Endothelial cell of umbilical vein (primary cell): ENCODE data around the gene L2HGDH. TPM values are rescaled to one million over a fixed set of nuclear protein-coding genes. Genes with fewer than 3 reads are reported as not detected.

Experiments
- BruUV-seq: library from RNA; stranded (reverse); fragments of 400-500 nt; replicated peaks from 2 replicates; lab custom pipeline; 2021; lab: Mats Ljungman, UMichigan
- CTCF ChIA-PET: fragments of 300-600, 350-600 bp; sonication (Branson Sonifier 250); formaldehyde crosslinking; loops from one replicate; lab custom pipeline; 2021; ENCODE audit warnings: antibody characterized with exemption, inconsistent platforms; lab: Charles Lee
- POLR2A ChIA-PET: fragments of 300-600, 350-600 bp; sonication (Branson Sonifier 250); formaldehyde crosslinking; loops from one replicate; lab custom pipeline; 2021; ENCODE audit warnings: antibody characterized with exemption, inconsistent platforms; lab: Charles Lee
- DNase-seq: peaks from one replicate; pipeline ENCODE4 v3.0.0-alpha.2; 2011; ENCODE audit warnings: low read depth, low spot score
- FAIRE-seq: peaks from 2 replicates; lab custom pipeline; 2011; peaks lifted over from hg19 to GRCh38; lab: Jason Lieb, UNC
- H2AFZ ChIP-seq: 2 replicates; pipeline ENCODE4 v1.6.0; 2012; ENCODE audit warnings: low read depth, low read length, control low read depth, inconsistent platforms
- H3K27ac ChIP-seq: 2 replicates; pipeline ENCODE4 v1.5.1; 2011; ENCODE audit warnings: low read depth, mild to moderate bottlenecking, control low read depth, low read length, moderate library complexity; ENCODE audit not compliant: insufficient read depth
- H3K27me3 ChIP-seq, 2 experiments: 2 replicates each; pipeline versions ENCODE4 v1.6.0 to v1.6.1; 2011; ENCODE audit warnings: low read length in 2 of 2, mixed read lengths in 1 of 2; ENCODE audit not compliant: control insufficient read depth in 2 of 2, insufficient read depth in 2 of 2
- H3K36me3 ChIP-seq, 2 experiments: 2 replicates in 1 of 2; 3 replicates in 1 of 2; pipeline ENCODE4 v1.5.1; 2011; ENCODE audit warnings: low read length in 2 of 2, mild to moderate bottlenecking in 1 of 2, moderate library complexity in 1 of 2; ENCODE audit not compliant: control insufficient read depth in 2 of 2, insufficient read depth in 2 of 2; ENCODE audit errors: extremely low read depth in 1 of 2
- H3K4me1 ChIP-seq: 3 replicates; pipeline ENCODE4 v1.5.1; 2011; ENCODE audit warnings: mild to moderate bottlenecking, low read length; ENCODE audit not compliant: control insufficient read depth, insufficient read depth; ENCODE audit errors: extremely low read depth
- H3K4me2 ChIP-seq: 2 replicates; pipeline ENCODE4 v1.6.1; 2011; ENCODE audit warnings: low read length, control low read depth, mixed read lengths; ENCODE audit not compliant: insufficient read depth
- H3K4me3 ChIP-seq, 3 experiments: fragments of 200-600 bp in 1 of 3; sonication (generic), shearing (Covaris generic) in 1 of 3; replicated peaks in 1 of 3; 2 replicates each; pipeline ENCODE4 v1.5.1; 2011 to 2016; ENCODE audit warnings: control low read depth in 3 of 3, low read length in 3 of 3, mild to moderate bottlenecking in 2 of 3, inconsistent platforms in 1 of 3, low read depth in 1 of 3, moderate library complexity in 1 of 3; ENCODE audit not compliant: insufficient read depth in 1 of 3
- H3K79me2 ChIP-seq: 2 replicates; pipeline ENCODE4 v1.6.0; 2012; ENCODE audit warnings: low read length, inconsistent platforms; ENCODE audit not compliant: control insufficient read depth, insufficient read depth
- H3K9ac ChIP-seq: replicated peaks from 2 replicates; pipeline ENCODE3; 2011; ENCODE audit warnings: low read length, control low read depth; ENCODE audit not compliant: insufficient read depth; ENCODE audit errors: extremely low read depth
- H3K9me1 ChIP-seq: replicated peaks from 3 replicates; pipeline ENCODE4 v1.6.0; 2011; ENCODE audit warnings: mild to moderate bottlenecking, low read length; ENCODE audit not compliant: control insufficient read depth, insufficient read depth; ENCODE audit errors: extremely low read depth
- H3K9me3 ChIP-seq: replicated peaks from 2 replicates; pipeline ENCODE4 v1.5.1; 2012; ENCODE audit warnings: low read length, inconsistent platforms; ENCODE audit not compliant: control insufficient read depth, insufficient read depth
- H4K20me1 ChIP-seq: replicated peaks from 2 replicates; pipeline ENCODE3; 2011; ENCODE audit warnings: mild to moderate bottlenecking, low read length; ENCODE audit not compliant: control insufficient read depth, insufficient read depth; ENCODE audit errors: extremely low read depth
- EZH2 ChIP-seq: IDR thresholded peaks from 2 replicates; pipeline ENCODE4 v1.6.1; 2012; ENCODE audit warnings: borderline replicate concordance, low read depth, mild to moderate bottlenecking, moderate library complexity, low read length, inconsistent platforms; ENCODE audit not compliant: severe bottlenecking
- FOS ChIP-seq: IDR thresholded peaks from 2 replicates; pipeline ENCODE4 v1.6.1; 2011; ENCODE audit warnings: mild to moderate bottlenecking, low read length, moderate library complexity, borderline replicate concordance; ENCODE audit not compliant: insufficient read depth
- GATA2 ChIP-seq: IDR thresholded peaks from 2 replicates; pipeline ENCODE4 v1.7.0; 2011; ENCODE audit warnings: low read depth, mild to moderate bottlenecking, moderate library complexity, mixed read lengths, low read length; ENCODE audit not compliant: insufficient read length, insufficient read depth
- JUN ChIP-seq: IDR thresholded peaks from 2 replicates; pipeline ENCODE4 v1.6.1; 2011; ENCODE audit warnings: borderline replicate concordance, low read depth; ENCODE audit not compliant: insufficient read length, insufficient read depth
- MYC ChIP-seq: IDR thresholded peaks from one replicate; pipeline ENCODE4 v1.6.1; 2011; ENCODE audit warnings: mild to moderate bottlenecking, low read depth, low read length
- POLR2A ChIP-seq: IDR thresholded peaks from 2 replicates; pipeline ENCODE4 v1.6.1; 2012; ENCODE audit warnings: low read depth, mild to moderate bottlenecking, control low read depth, low read length
- POLR2AphosphoS5 ChIP-seq: IDR thresholded peaks from 2 replicates; pipeline ENCODE4 v1.6.1; 2012; ENCODE audit warnings: low read depth, mild to moderate bottlenecking, control low read depth, low read length, moderate library complexity; ENCODE audit not compliant: insufficient read depth
- dilution Hi-C: fragments of 300-500 bp; cut with MboI; formaldehyde crosslinking; loops from one replicate; pipeline ENCODE4 v1.15.0; 2019; ENCODE audit warnings: low sequenced_read_pairs; ENCODE audit not compliant: extremely low pct_ligation_motif_present
- intact Hi-C: fragments of 100-400 bp; cut with micrococcal nuclease; formaldehyde crosslinking; loops from one replicate; pipeline ENCODE4 v1.10.0; 2022
- polyA plus RNA-seq, 4 experiments: library from polyadenylated mRNA; depleted of rRNA in 3 of 4; stranded (reverse) in 3 of 4; unstranded in 1 of 4; fragments of >200 nt; gene quantifications; 2 replicates each; pipeline versions ENCODE4 v1.2.1 to v1.2.3, GENCODE V29; 2011 to 2012; ENCODE audit warnings: missing spikeins in 1 of 4
- total RNA-seq: library from RNA; stranded (reverse); gene quantifications from 2 replicates; pipeline ENCODE4 v1.2.3, GENCODE V29; 2021
- TF ChIP-seq, protein P1 (sequence below): IDR thresholded peaks from 2 replicates; pipeline ENCODE4 v1.6.1; 2011; ENCODE audit not compliant: insufficient read depth, insufficient read length
- TF ChIP-seq, protein P2 (sequence below), 2 donors: IDR thresholded peaks; 1 replicate in 1 of 2; 2 replicates in 1 of 2; pipeline ENCODE4 v1.5.1; 2011; ENCODE audit warnings: low read length in 2 of 2, mild to moderate bottlenecking in 2 of 2, moderate library complexity in 2 of 2, control low read depth in 1 of 2, inconsistent platforms in 1 of 2, low read depth in 1 of 2; ENCODE audit not compliant: insufficient read depth in 1 of 2; ENCODE audit errors: extremely low read depth in 1 of 2

L2HGDH gene
- total and polyA plus RNA-seq, 2 donors (not counting 3 experiments of a cell fraction or from before 2014, with no cell fraction given): 2.5 to 5.3 TPM

DNA sequence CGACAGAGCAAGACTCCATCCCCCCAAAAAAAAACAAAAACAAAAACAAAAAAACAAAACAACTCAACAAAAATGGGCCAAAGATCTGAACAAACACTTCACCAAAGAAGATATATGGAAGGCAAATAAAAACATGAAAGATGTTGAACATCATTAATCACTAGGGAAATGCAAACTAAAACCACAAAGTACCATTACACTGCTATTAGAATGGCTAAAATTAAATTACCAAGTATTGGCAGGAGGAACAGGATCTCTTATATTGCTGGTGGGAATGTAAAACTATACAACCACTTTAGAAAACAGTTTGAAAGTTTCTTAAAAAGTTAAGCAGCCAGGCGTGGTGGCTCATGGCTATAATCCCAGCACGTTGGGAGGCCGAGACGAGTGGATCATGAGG, 93.5 kb downstream of the L2HGDH start:
- BruUV-seq: no TSS peak
- no peaks in the 10 kb centered on the region for H3K9me1 ChIP-seq
- no peaks in the 10 kb centered on the region for H3K27me3 ChIP-seq
- FAIRE-seq: no peak
- ChIA-PET POLR2A (no interaction called here), CTCF (no interaction called here)
- no peaks in the 10 kb centered on the region for H3K9me3 ChIP-seq
- H2AFZ ChIP-seq: no peak overlapping the region
- H3K4me2 ChIP-seq: no peak overlapping the region
- peaks cover 12% of the 10 kb centered on the region for H4K20me1 ChIP-seq
- DNase-seq: no peak
- no peak overlapping the region for H3K9ac ChIP-seq
- no peaks in the 10 kb centered on the region for H3K36me3 ChIP-seq
- H3K79me2 ChIP-seq: peaks cover 63% of the 10 kb centered on the region
- TF ChIP-seq EZH2: no peak
- TF ChIP-seq JUN: no peak
- no peak for TF ChIP-seq MYC
- no peak for TF ChIP-seq POLR2AphosphoS5
- TF ChIP-seq POLR2A: no peak
- TF ChIP-seq GATA2: no peak
- TF ChIP-seq, protein P1, sequence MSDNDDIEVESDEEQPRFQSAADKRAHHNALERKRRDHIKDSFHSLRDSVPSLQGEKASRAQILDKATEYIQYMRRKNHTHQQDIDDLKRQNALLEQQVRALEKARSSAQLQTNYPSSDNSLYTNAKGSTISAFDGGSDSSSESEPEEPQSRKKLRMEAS: no peak
- TF ChIP-seq FOS: no peak
- TF ChIP-seq, protein P2, sequence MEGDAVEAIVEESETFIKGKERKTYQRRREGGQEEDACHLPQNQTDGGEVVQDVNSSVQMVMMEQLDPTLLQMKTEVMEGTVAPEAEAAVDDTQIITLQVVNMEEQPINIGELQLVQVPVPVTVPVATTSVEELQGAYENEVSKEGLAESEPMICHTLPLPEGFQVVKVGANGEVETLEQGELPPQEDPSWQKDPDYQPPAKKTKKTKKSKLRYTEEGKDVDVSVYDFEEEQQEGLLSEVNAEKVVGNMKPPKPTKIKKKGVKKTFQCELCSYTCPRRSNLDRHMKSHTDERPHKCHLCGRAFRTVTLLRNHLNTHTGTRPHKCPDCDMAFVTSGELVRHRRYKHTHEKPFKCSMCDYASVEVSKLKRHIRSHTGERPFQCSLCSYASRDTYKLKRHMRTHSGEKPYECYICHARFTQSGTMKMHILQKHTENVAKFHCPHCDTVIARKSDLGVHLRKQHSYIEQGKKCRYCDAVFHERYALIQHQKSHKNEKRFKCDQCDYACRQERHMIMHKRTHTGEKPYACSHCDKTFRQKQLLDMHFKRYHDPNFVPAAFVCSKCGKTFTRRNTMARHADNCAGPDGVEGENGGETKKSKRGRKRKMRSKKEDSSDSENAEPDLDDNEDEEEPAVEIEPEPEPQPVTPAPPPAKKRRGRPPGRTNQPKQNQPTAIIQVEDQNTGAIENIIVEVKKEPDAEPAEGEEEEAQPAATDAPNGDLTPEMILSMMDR (IDR thresholded peaks at IDR 0.05; ENCODE audit: extremely low read depth in 1 of 2, insufficient read depth in 1 of 2, low read depth in 1 of 2, low read length in 2 of 2): no peak
- intact Hi-C loops (no loop called here), dilution Hi-C loops (no loop called here)
- H3K27ac ChIP-seq: no peak overlapping the region
- no peaks in the 10 kb centered on the region for H3K4me1 ChIP-seq
- no peak overlapping the region for H3K4me3 ChIP-seq
